Measurements from ENCODE around the gene MYO1D. TPM values are rescaled to one million over a fixed set of nuclear protein-coding genes. Genes with fewer than 3 reads are reported as not detected.
"Not testable (repeated sequence)": the region's sequence is repeated elsewhere in the genome, so short reads cannot be mapped to it uniquely, and the experiment has no call there.

MYO1D gene
- total RNA-seq, 2 donors from 2014 or later = 21.4 to 48.3 TPM

DNA sequence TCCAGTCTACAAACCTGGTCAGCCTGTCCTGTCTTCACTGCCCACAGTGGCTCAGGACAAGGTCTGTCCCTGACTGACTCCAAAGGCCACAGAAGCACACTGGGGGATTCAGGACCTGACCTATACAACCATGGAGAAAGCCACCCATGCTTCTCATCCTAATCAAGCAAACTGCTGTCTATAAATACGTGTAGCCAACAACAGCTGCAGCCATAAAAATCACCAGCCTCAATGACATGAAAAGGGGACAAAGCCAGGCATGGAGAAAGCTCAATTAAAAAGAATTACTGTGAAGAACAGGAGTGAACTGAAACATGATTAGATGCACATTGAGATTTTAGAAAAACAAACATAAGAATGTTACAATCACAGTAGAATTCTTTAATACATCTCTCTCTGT lies 220.0 kb downstream of the MYO1D start:
- no peak for TF ChIP-seq POLR2A (IDR thresholded peaks at IDR 0.05)
- TF ChIP-seq, protein P1, sequence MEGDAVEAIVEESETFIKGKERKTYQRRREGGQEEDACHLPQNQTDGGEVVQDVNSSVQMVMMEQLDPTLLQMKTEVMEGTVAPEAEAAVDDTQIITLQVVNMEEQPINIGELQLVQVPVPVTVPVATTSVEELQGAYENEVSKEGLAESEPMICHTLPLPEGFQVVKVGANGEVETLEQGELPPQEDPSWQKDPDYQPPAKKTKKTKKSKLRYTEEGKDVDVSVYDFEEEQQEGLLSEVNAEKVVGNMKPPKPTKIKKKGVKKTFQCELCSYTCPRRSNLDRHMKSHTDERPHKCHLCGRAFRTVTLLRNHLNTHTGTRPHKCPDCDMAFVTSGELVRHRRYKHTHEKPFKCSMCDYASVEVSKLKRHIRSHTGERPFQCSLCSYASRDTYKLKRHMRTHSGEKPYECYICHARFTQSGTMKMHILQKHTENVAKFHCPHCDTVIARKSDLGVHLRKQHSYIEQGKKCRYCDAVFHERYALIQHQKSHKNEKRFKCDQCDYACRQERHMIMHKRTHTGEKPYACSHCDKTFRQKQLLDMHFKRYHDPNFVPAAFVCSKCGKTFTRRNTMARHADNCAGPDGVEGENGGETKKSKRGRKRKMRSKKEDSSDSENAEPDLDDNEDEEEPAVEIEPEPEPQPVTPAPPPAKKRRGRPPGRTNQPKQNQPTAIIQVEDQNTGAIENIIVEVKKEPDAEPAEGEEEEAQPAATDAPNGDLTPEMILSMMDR (IDR thresholded peaks at IDR 0.05) = no peak
- Histone ChIP-seq H3K9me3 (no peaks in the 10 kb centered on the region), H3K27ac (no peak overlapping the region), H3K27me3 (no peaks in the 10 kb centered on the region), H3K4me1 (peaks cover 9% of the 10 kb centered on the region), H3K4me3 (no peak overlapping the region), H3K36me3 (replicated peaks in 1 of 2; ENCODE audit: insufficient read depth in 1 of 2, low read depth in 2 of 2) (peaks cover 0 to 3% of the 10 kb centered on the region in 2 donors)
- ATAC-seq (no peak), DNase-seq (no peak)
- 65 to 72% methylated on average over 1 of the region's 1 CpG for WGBS, 2 donors
- intact Hi-C loops (cut with DNase I) = loop anchor here (10.0 kb wide), 1 partner anchor 98 kb away; no protein-coding TSS in a partner anchor

DNA sequence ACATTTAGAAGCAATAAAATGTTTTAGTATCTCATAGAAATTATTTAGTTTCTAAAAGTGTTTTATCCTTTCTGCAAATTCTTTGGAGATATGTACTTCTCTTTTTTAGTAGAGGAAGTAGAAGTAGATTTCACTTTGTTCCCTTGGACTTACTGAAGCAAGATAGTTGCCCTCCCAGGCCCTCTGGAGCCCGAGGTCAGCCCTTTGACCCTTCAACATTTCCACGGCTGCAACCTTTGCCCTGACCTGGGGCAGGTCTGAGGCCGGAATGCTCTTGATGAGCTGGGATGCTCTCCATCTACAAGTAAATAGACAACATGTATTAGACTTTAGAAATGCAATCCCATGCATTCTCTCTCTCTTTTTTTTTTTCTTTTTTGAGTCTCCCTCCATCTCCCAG lies 222.6 kb downstream of the MYO1D start:
- H3K4me3 ChIP-seq = no peak overlapping the region
- no peak overlapping the region for H3K27ac ChIP-seq
- intact Hi-C loops (cut with DNase I) = loop anchor here (10.0 kb wide), 1 partner anchor 100 kb away; no protein-coding TSS in a partner anchor
- ATAC-seq (no peak), DNase-seq (no peak)
- H3K36me3 ChIP-seq (replicated peaks in 1 of 2; ENCODE audit: insufficient read depth in 1 of 2, low read depth in 2 of 2) = peaks cover 0 to 3% of the 10 kb centered on the region in 2 donors
- H3K9me3 ChIP-seq = no peaks in the 10 kb centered on the region
- H3K4me1 ChIP-seq = peaks cover 6% of the 10 kb centered on the region
- H3K27me3 ChIP-seq = no peaks in the 10 kb centered on the region
- TF ChIP-seq, protein P1 (IDR thresholded peaks at IDR 0.05) = no peak
- no peak for TF ChIP-seq POLR2A (IDR thresholded peaks at IDR 0.05)
- WGBS, 2 donors = 75 to 100% methylated on average over 3 of the region's 3 CpGs

DNA sequence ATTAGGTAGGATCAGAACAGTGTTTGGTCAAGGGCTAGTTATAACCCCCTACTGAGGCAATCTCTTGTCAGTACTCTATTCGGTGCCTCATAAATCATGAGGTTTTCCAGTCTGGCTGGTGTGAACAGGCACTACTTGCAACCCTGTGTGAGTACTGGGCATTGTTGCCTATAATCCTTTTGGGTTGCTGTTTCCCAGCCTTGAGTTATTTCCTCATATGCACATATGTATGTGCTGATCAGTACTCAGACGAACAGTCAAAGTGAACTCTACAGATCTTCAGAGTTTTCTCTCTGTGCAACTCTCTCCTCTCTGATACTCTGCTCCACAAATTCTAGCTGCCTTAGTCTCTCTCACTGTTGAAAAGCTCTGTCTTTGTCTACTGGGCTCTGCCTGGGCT lies 225.8 kb downstream of the MYO1D start:
- H3K9me3 ChIP-seq = no peaks in the 10 kb centered on the region
- no peaks in the 10 kb centered on the region for H3K27me3 ChIP-seq
- intact Hi-C loops (cut with DNase I) = loop anchor here (10.0 kb wide), 1 partner anchor 104 kb away; no protein-coding TSS in a partner anchor
- no peak overlapping the region for H3K27ac ChIP-seq
- no peak for ATAC-seq
- H3K36me3 ChIP-seq (replicated peaks in 1 of 2; ENCODE audit: insufficient read depth in 1 of 2, low read depth in 2 of 2) = peaks cover 0 to 3% of the 10 kb centered on the region in 2 donors
- TF ChIP-seq POLR2A (IDR thresholded peaks at IDR 0.05) = no peak
- TF ChIP-seq, protein P1 (IDR thresholded peaks at IDR 0.05) = no peak
- DNase-seq = no peak
- no peak overlapping the region for H3K4me3 ChIP-seq
- WGBS, 2 donors = 94 to 100% methylated on average over 2 of the region's 2 CpGs
- H3K4me1 ChIP-seq = no peaks in the 10 kb centered on the region

DNA sequence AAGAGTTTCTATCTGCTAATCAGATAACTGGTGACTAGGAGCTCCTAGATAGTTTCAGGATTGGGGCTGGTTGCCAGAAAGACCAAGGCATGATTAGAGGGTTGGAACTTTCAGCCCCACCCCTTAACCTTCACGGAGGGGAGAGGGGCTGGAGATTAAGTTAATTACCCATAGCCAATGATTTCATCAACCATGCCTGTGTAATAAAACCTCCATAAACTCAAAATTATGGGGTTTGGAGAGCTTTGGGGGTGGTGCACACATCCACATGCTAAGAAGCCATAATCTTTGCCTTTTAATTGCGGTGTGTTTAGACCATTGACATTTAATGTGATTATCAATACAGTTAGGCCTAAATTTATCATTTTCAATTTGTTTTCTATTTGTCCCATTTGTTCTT lies 228.5 kb downstream of the MYO1D start:
- Histone ChIP-seq H3K4me1 (no peaks in the 10 kb centered on the region), H3K27me3 (no peaks in the 10 kb centered on the region), H3K9me3 (no peaks in the 10 kb centered on the region), H3K4me3 (no peak overlapping the region), H3K27ac (no peak overlapping the region), H3K36me3 (replicated peaks in 1 of 2; ENCODE audit: insufficient read depth in 1 of 2, low read depth in 2 of 2) (no peaks in the 10 kb centered on the region)
- no peak for TF ChIP-seq POLR2A (IDR thresholded peaks at IDR 0.05)
- TF ChIP-seq, protein P1 (IDR thresholded peaks at IDR 0.05) = no peak
- ATAC-seq = no peak
- no peak for DNase-seq
- intact Hi-C loops (cut with DNase I) = no loop called here
- 93 to 100% methylated on average over 2 of the region's 2 CpGs for WGBS, 2 donors

DNA sequence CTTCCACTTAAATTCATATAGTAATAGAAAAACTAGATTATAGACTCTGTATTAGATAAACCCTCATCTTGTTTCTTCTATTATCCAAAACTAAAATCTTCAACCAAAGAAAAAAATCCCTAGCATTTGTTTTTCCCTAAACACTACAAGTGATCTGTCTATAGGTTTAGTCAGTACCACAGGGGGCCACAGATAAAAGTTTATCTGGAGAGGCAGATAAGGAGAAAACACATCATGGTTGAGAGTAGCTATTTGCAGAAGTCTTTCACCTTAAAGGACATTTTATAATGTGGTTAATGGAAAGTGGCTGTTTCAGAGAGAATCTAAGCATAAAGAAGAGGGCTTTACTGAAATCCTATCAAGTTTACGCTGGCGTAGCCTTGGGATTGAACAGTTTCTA lies 230.0 kb downstream of the MYO1D start:
- Histone ChIP-seq H3K9me3 (no peaks in the 10 kb centered on the region), H3K36me3 (replicated peaks in 1 of 2; ENCODE audit: insufficient read depth in 1 of 2, low read depth in 2 of 2) (no peaks in the 10 kb centered on the region), H3K4me1 (no peaks in the 10 kb centered on the region), H3K27ac (no peak overlapping the region), H3K4me3 (no peak overlapping the region), H3K27me3 (no peaks in the 10 kb centered on the region)
- DNase-seq = no peak
- intact Hi-C loops (cut with DNase I) = no loop called here
- TF ChIP-seq POLR2A (IDR thresholded peaks at IDR 0.05) = no peak
- TF ChIP-seq, protein P1 (IDR thresholded peaks at IDR 0.05) = no peak
- WGBS, 2 donors = 95 to 97% methylated on average over 2 of the region's 2 CpGs
- ATAC-seq = no peak

DNA sequence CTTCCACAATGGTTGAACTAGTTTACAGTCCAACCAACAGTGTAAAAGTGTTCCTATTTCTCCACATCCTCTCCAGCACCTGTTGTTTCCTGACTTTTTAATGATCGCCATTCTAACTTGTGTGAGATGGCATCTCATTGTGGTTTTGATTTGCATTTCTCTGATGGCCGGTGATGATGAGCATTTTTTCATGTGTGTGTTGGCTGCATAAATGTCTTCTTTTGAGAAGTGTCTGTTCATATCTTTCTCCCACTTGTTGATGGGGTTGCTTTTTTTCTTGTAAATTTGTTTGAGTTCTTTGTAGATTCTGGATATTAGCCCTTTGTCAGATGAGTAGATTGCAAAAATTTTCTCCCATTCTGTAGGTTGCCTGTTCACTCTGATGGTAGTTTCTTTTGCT lies 235.4 kb downstream of the MYO1D start:
- intact Hi-C loops (cut with DNase I); ATAC-seq; H3K4me3 ChIP-seq; H3K4me1 ChIP-seq; H3K36me3 ChIP-seq (replicated peaks in 1 of 2; ENCODE audit: insufficient read depth in 1 of 2, low read depth in 2 of 2); DNase-seq; H3K27me3 ChIP-seq; H3K9me3 ChIP-seq; H3K27ac ChIP-seq: not testable (repeated sequence)
- WGBS, 2 donors = 97 to 98% methylated on average over 2 of the region's 2 CpGs

All from body of pancreas (tissue), 4 donors.